Activated T-cell treated with anti-CD3 and anti-CD28 coated beads, Interleukin-2, amount 50 U/mL, for 4 hours (primary cell): Measurements from ENCODE around the gene FILIP1L. TPM values are rescaled to one million over a fixed set of nuclear protein-coding genes. Genes with fewer than 3 reads are reported as not detected.
A peak's percentile ranks its signal among the peaks of the same experiment; 100 is the strongest.

ENCODE experiments used
- ATAC-seq, 2 donors: fragments of 200-7000 bp; cut with Tn5 transposase; one replicate each; pipeline ENCODE4 v1.10.0; 2021
- DNase-seq: peaks from one replicate; pipeline ENCODE4 v3.0.0-alpha.2; 2020
- H3K27me3 Mint-ChIP-seq: one replicate; pipeline ENCODE4 v1.8.0; 2021; ENCODE audit warnings: low read depth, mixed read lengths
- H3K36me3 Mint-ChIP-seq: one replicate; pipeline ENCODE4 v1.8.0; 2022; ENCODE audit warnings: mixed read lengths; ENCODE audit not compliant: insufficient read depth
- H3K4me1 Mint-ChIP-seq: one replicate; pipeline ENCODE4 v1.8.0; 2021; ENCODE audit warnings: low read depth, mixed read lengths
- H3K4me3 Mint-ChIP-seq: one replicate; pipeline ENCODE4 v1.8.0; 2021; ENCODE audit warnings: mild to moderate bottlenecking, moderate library complexity, mixed read lengths
- H3K9me3 Mint-ChIP-seq: one replicate; pipeline ENCODE4 v1.8.0; 2021; ENCODE audit warnings: mixed read lengths
- total RNA-seq, 3 donors: library from RNA; stranded (reverse); gene quantifications; one replicate each; pipeline ENCODE4 v1.2.1, GENCODE V29; 2021

Gene FILIP1L
- total RNA-seq, 3 donors from 2014 or later = 0.08 to 0.28 TPM; not detected in 1

DNA sequence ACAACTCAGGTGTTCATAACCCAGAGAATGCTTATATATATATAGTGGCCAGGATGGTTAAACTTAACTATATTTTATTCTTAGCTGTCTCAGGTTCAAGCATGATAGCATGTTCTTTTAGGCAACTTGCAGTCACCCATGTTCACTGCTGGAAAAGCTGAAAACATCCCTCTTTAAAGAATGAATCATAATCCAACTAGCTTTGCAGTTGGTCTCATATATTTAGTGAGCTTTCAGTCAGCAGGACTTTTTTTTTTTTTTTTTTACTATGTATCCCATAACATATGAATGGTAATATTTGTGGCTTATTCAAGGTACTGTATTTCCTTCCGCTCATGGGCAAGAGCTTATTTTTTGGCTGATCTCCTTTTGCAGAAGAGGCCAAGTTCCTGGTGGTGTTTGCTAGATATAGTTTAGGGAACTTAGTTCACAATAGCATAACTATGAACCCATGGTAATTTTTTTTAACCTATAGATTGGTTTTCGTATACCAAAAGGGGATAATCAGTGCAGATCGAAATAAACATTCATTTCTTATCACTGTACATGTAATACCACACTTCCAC lies 219.1 kb downstream of the FILIP1L start:
- Mint-ChIP-seq H3K9me3 (no peaks in the 10 kb centered on the region), H3K27me3 (no peaks in the 10 kb centered on the region), H3K36me3 (peaks cover 14% of the 10 kb centered on the region), H3K4me1 (peaks cover 12% of the 10 kb centered on the region), H3K4me3 (no peak overlapping the region)
- DNase-seq (no peak), ATAC-seq (no peak)

DNA sequence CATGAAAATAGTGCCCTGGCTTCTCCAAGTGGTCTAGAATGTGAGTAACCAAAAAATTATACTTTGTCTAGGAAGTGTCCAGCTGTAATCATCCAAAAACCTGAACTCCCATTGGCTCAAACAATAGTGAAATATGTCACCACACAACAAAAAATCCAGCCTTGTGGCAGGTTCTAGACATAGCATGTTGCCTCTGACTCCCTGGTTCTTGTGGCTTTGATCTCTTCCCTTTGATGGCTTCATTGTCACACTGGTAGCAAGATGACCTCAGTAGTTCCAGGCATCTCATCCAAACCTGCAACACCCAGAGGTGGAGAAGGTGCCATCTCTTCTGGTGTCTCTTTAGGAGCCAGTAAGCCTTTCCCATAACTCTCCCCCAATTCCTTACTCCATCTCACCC lies 222.0 kb downstream of the FILIP1L start:
- H3K27me3 Mint-ChIP-seq = no peaks in the 10 kb centered on the region
- DNase-seq (no peak), ATAC-seq (no peak)
- H3K4me1 Mint-ChIP-seq = peaks cover 12% of the 10 kb centered on the region
- peaks cover 17% of the 10 kb centered on the region for H3K36me3 Mint-ChIP-seq
- H3K4me3 Mint-ChIP-seq = no peak overlapping the region
- H3K9me3 Mint-ChIP-seq = no peaks in the 10 kb centered on the region

DNA sequence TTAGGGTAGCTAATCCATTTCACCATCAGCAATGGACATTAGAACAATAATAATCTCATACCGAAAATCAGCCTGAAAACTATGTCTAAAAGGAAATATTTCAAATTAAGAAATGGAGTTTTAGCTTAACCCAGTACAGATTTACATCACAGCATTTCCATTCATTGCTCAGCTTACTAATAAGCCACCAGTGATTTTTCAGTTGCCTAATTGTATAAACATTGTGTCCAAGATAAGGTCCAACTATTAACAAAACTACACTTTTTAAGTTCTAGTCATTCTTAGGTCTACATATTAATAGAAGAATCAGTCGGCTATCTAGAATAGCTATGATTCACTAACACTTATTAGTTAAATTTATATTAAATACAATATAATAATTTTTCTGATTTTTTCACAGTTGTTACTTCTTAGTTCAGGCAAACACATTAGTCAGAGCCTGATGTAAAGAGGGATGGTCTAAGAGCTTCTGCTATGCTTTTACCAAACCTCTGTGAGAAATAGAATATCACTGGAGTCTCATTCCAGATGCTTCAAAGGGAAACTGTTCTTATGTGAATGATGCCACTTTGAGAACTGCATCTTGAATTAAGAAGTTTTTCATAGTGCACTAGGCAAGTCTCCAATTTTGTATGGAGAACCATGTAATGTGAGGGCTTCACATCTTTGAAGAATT lies 222.6 kb downstream of the FILIP1L start:
- Mint-ChIP-seq H3K9me3 (no peaks in the 10 kb centered on the region), H3K36me3 (peaks cover 17% of the 10 kb centered on the region), H3K27me3 (no peaks in the 10 kb centered on the region), H3K4me3 (no peak overlapping the region), H3K4me1 (peaks cover 12% of the 10 kb centered on the region)
- DNase-seq (no peak), ATAC-seq (no peak)

DNA sequence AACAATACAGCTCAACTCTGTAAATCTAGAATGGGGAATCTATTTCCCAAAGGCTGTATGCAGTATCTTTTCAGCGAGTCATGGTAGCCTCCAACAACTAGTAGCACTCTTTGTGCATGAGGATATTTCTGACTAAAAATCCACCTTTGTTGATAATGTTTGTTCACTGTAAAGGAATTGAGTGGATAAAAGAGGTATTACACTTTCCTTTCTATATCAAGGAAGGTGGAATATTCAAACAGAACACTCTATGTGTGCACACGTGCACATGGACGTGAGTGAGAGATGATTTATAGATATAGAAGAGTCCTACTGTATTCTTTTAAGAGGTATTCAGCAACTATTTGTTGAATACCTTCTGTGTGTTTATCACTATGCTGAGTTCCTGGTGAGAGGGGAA lies 228.4 kb downstream of the FILIP1L start:
- ATAC-seq (no peak), DNase-seq (no peak)
- H3K4me1 Mint-ChIP-seq = peaks cover 23% of the 10 kb centered on the region
- no peak overlapping the region for H3K4me3 Mint-ChIP-seq
- no peaks in the 10 kb centered on the region for H3K27me3 Mint-ChIP-seq
- peaks cover 8% of the 10 kb centered on the region for H3K36me3 Mint-ChIP-seq
- no peaks in the 10 kb centered on the region for H3K9me3 Mint-ChIP-seq

DNA sequence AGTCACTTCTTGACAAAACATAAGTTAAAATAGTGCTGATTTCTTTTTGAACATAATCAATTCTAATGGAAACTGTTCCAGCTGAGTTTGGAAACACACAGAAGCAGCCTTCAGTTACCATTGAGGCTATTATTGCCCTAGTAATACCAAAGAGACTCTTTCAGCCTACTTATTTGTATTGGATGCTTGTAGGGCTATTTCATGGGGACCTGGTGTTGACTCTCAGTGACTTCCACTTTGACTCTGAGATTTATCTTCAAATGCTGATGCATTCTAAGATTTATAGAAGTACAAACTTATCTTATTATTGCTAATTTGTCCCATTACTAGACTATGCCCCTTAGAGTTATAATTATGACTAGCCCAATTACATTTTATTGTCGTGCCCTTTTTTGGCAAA lies 229.2 kb downstream of the FILIP1L start:
- Mint-ChIP-seq H3K27me3 (no peaks in the 10 kb centered on the region), H3K4me1 (peaks cover 23% of the 10 kb centered on the region), H3K36me3 (peaks cover 6% of the 10 kb centered on the region), H3K4me3 (no peak overlapping the region), H3K9me3 (no peaks in the 10 kb centered on the region)
- no peak for DNase-seq
- no peak for ATAC-seq

DNA sequence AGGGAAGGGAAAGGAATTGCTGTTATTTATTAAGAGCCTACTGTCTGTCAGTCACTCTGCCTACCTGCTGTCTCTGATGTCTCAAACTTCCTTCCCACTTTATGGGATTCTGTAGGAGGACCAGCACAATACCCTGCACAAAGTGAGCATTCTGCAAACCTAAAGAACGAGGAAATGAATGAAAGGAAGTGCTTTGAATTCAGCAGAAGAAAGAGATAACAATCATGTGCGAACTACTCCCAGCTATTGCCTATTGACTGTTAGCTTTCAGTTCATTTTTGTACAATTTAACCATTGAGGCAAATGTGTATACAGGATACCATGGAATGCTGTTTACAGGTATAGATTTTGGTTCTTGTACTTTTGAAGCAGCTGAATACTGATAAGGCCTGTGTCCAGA lies 229.8 kb downstream of the FILIP1L start:
- Mint-ChIP-seq H3K4me3 (no peak overlapping the region), H3K4me1 (peaks cover 23% of the 10 kb centered on the region)

DNA sequence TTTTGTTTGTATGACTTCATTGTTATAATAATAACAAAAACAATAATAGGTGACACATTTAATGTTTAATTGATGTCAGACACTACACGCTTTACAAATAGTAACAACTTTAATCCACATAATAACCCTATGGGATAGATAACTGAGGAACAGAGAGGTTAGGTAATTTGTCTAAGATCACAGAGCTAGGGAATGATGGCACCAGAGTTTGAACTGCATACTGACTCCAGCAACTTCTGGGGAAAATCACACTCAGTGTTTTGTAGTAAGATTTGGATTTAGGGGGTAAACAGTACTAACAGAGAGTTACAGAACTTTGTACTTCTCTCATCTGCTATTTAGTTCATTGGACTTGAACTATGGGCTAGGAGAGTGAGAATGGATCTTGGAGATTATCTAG lies 230.6 kb downstream of the FILIP1L start:
- Mint-ChIP-seq H3K4me3 (no peak overlapping the region), H3K27me3 (no peaks in the 10 kb centered on the region), H3K4me1 (peaks cover 23% of the 10 kb centered on the region), H3K9me3 (no peaks in the 10 kb centered on the region), H3K36me3 (peaks cover 4% of the 10 kb centered on the region)
- DNase-seq (no peak), ATAC-seq (no peak)

More for the DNA sequence above, 229.8 kb downstream of the FILIP1L start:
- DNase-seq (no peak), ATAC-seq (no peak)
- H3K36me3 Mint-ChIP-seq = peaks cover 4% of the 10 kb centered on the region
- H3K27me3 Mint-ChIP-seq = no peaks in the 10 kb centered on the region
- no peaks in the 10 kb centered on the region for H3K9me3 Mint-ChIP-seq

DNA sequence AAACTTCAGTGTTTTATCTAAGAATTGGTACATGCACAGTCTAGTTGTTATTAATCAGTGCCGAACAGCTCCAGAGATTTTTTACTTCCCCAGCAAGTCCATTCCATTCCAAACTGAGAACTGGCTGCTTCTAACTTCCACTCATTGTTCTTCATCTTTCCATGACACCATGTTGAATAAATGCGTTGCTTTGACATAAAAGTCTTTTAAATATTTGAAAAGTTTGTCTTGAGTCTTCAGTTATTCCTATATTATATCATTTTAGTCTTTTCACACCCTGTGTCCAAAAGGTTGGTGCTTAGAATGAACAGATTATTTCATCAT lies 231.2 kb downstream of the FILIP1L start:
- Mint-ChIP-seq H3K27me3 (no peaks in the 10 kb centered on the region), H3K36me3 (peaks cover 4% of the 10 kb centered on the region), H3K9me3 (no peaks in the 10 kb centered on the region), H3K4me3 (no peak overlapping the region), H3K4me1 (peaks cover 23% of the 10 kb centered on the region)
- DNase-seq (no peak), ATAC-seq (no peak)

DNA sequence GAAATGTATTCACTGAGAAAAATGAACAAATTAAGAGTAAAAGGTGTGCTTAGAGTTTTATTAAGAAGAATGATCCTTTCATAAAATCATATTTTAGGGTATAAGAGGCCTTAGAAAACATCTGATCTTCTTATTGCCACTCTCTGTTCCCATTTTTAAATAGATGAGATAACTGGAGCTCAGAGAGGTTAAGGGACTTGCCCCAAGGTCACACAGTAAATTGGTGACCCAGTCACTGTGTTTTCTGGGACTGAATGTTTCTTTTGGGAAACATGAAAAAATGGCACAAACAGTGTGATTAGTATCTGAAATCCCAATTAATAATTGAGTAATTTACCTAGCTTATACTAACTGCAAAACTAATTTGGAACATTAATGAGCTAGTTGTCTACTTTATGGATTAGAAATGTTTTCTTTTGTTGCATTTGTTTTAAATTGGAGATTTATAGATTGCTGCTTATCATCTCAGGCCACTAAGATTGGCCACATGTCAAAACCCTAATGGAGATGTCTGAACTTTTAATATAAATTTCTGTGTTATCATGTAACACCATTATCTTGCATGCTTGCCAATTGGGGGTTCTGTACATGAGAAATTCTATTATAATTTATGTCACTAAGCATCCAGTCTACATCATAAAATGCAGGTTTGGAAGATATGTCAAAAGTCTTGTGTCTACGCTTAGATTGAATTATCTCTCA lies 231.7 kb downstream of the FILIP1L start:
- no peak overlapping the region for H3K4me3 Mint-ChIP-seq
- ATAC-seq (no peak), DNase-seq (no peak)
- H3K4me1 Mint-ChIP-seq = peaks cover 26% of the 10 kb centered on the region
- H3K27me3 Mint-ChIP-seq = no peaks in the 10 kb centered on the region
- no peaks in the 10 kb centered on the region for H3K9me3 Mint-ChIP-seq
- peaks cover 4% of the 10 kb centered on the region for H3K36me3 Mint-ChIP-seq

DNA sequence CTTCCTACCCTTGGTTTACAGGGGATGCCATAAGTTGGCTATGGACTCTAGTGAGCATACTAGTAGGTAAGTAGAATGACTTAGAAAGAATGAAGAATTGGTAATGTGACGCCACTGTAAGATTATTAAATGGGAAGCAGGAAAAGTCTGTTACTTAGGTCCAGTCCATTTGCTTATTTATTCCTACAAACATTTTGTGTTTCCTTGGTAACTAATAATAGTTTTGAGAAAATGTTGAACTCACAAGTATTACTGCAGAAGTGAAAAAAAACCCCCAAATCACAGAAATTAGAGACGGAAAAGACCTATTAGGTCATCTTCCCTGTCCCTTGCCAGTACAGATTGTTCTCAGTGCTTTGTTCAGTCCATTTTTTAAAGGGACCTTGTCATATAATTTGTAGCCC lies 233.2 kb downstream of the FILIP1L start:
- Mint-ChIP-seq H3K27me3 (no peaks in the 10 kb centered on the region), H3K4me3 (no peak overlapping the region), H3K4me1 (peaks cover 31% of the 10 kb centered on the region), H3K36me3 (peaks cover 3% of the 10 kb centered on the region), H3K9me3 (no peaks in the 10 kb centered on the region)
- ATAC-seq (no peak), DNase-seq (no peak)

DNA sequence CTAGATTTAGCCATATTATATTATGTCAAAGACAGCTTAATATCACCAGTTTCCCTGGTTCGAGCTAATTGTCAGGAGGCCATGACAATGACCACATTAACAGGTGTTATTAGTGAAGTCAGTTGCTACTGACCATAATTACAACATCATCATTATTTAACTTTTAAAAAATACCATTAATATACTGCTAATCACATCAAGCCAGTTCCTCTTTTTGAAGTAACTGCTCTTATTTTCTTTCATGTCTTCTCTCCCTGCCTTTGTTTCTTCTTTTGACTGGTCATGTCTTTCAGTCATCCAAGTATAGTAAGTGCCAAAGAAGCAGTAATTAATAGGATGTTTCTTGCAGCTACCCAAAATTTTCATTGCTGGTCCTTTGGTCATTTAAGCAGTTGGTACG lies 235.0 kb downstream of the FILIP1L start:
- no peaks in the 10 kb centered on the region for H3K9me3 Mint-ChIP-seq
- peaks cover 30% of the 10 kb centered on the region for H3K4me1 Mint-ChIP-seq
- DNase-seq (no peak), ATAC-seq (no peak)
- H3K27me3 Mint-ChIP-seq = no peaks in the 10 kb centered on the region
- no peak overlapping the region for H3K4me3 Mint-ChIP-seq
- no peaks in the 10 kb centered on the region for H3K36me3 Mint-ChIP-seq

DNA sequence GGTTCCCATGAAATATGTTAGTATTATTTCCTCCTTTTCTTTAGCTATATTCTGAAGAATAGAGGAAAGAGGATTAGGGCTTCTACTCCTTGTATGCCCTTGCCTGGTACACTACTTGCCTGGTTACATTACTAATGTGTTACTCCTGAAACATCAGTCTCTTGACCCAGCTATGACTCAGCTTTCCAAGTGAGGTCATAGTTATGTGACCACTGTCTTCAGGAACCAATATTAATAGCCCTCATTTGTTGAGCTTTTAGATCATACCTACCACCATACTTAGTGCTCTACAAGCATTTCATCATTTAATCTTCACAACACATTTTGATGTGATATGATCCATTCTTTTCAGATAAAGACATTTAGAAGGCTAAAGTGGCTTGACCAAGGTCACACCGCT lies 236.3 kb downstream of the FILIP1L start:
- H3K4me1 Mint-ChIP-seq = peaks cover 20% of the 10 kb centered on the region
- no peak overlapping the region for H3K4me3 Mint-ChIP-seq
- no peaks in the 10 kb centered on the region for H3K9me3 Mint-ChIP-seq
- H3K27me3 Mint-ChIP-seq = no peaks in the 10 kb centered on the region
- no peak for ATAC-seq
- H3K36me3 Mint-ChIP-seq = no peaks in the 10 kb centered on the region
- no peak for DNase-seq

DNA sequence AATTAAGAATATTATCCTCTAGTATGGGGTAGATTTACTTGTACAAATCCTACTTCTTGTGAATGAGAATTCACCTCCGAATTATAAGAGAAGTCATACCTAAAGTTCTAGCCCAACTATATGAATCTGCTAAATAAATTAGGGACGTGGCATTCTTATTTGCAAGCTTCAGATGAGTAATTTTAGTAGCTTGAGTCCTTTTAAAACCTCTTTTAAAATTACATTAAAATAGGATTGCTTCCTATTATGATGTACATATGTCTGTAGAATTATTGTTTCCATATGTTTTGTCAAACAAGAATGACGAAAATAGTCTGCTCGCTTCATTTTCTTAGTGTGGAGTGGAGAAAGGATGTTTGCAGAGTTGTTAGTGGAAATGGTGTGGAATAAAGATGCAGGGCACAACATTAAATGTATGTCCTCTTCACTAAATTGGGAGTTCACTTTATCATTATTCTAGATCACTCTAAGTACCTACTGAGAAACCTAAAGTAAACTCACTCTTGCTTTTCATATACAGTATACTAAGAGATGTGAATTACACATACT lies 237.2 kb downstream of the FILIP1L start:
- H3K27me3 Mint-ChIP-seq = no peaks in the 10 kb centered on the region
- H3K9me3 Mint-ChIP-seq = no peaks in the 10 kb centered on the region
- no peak for DNase-seq
- no peaks in the 10 kb centered on the region for H3K36me3 Mint-ChIP-seq
- no peak overlapping the region for H3K4me3 Mint-ChIP-seq
- no peak for ATAC-seq
- H3K4me1 Mint-ChIP-seq = peaks cover 22% of the 10 kb centered on the region

DNA sequence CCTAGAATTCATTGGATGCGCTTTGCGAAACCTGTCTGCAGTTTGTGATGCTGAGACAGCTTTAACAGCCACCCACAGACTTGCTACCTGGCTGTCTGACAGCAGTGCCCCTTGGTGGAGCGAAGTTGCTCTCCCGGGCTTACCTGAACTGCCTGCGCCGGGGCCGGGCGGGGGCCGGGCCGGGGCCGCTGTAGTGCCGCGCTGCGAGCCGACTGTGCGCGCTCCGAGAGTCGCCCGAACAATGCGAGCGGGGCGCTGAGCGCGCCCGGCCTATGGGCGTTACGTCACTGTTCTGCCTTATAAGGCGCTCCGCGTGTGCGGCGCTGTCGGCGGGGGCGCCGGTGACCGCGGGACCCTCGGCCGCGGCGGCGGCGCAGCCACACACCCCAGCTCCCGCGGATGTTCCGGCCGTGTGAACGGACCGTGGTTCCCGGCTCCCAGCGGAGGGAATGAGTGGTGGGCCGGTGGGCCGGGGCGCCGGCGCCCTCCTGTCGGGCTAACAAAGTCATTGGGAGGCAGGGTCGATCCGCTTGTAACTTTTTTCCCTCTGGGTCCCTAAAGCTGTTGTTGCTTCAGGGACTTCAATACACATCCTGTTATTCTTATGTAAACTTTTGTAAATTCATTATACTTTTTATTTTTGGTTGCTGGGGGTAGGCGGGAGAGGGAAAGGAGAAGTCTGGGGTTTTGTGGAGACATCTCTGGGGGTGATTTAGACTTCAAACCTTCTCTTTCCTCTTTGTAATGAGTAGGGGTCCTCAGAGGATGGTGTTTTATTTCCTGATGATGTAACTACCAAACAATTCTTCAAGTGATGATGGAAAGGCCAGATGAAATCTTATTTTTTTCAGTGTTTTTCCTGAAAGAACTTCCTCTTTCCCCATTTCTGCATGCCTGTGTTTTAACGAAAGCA lies 238.1 kb downstream of the FILIP1L start:
- H3K27me3 Mint-ChIP-seq = no peaks in the 10 kb centered on the region
- H3K4me3 Mint-ChIP-seq = peak overlapping the region; percentile 71
- peaks cover 22% of the 10 kb centered on the region for H3K4me1 Mint-ChIP-seq
- ATAC-seq (peak; percentile 97 to 99), DNase-seq (peak; percentile 60)
- no peaks in the 10 kb centered on the region for H3K36me3 Mint-ChIP-seq
- H3K9me3 Mint-ChIP-seq = no peaks in the 10 kb centered on the region
